Prostate gland (tissue), 2 donors: ENCODE measurements around the gene CARD19.

Experiments used
- POLR2A ChIP-seq: fragments of 450-650 bp; IDR thresholded peaks from one replicate; pipeline ENCODE4 v1.6.1; 2016; ENCODE audit warnings: antibody characterized with exemption, mild to moderate bottlenecking
- POLR2AphosphoS5 ChIP-seq: sonication (generic); formaldehyde crosslinking; IDR thresholded peaks from one replicate; pipeline ENCODE4 v1.6.1; 2017; ENCODE audit warnings: antibody characterized with exemption
- TF ChIP-seq, protein P1 (sequence below), 4 experiments: fragments of 200-600 bp in 2 of 4; fragments of 450-650 bp in 2 of 4; sonication (generic) in 2 of 4; IDR thresholded peaks; 1 replicate in 3 of 4; 2 replicates in 1 of 4; pipeline ENCODE4 v1.5.1; 2016 to 2019; ENCODE audit warnings: antibody characterized with exemption in 4 of 4, mild to moderate bottlenecking in 2 of 4, moderate library complexity in 2 of 4

GRCh38 chr9:93059715-93060578 is 36.1 kb upstream of the CARD19 start:
- TF ChIP-seq POLR2AphosphoS5 (no peak), POLR2A (no peak)
- TF ChIP-seq, protein P1, sequence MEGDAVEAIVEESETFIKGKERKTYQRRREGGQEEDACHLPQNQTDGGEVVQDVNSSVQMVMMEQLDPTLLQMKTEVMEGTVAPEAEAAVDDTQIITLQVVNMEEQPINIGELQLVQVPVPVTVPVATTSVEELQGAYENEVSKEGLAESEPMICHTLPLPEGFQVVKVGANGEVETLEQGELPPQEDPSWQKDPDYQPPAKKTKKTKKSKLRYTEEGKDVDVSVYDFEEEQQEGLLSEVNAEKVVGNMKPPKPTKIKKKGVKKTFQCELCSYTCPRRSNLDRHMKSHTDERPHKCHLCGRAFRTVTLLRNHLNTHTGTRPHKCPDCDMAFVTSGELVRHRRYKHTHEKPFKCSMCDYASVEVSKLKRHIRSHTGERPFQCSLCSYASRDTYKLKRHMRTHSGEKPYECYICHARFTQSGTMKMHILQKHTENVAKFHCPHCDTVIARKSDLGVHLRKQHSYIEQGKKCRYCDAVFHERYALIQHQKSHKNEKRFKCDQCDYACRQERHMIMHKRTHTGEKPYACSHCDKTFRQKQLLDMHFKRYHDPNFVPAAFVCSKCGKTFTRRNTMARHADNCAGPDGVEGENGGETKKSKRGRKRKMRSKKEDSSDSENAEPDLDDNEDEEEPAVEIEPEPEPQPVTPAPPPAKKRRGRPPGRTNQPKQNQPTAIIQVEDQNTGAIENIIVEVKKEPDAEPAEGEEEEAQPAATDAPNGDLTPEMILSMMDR (IDR thresholded peaks at IDR 0.05) = no peak
